DMS53 treated with DMSO at 0.1 percent for 48 hours (cell line): Measurements from ENCODE around the gene ZC4H2.
A peak's percentile ranks its signal among the peaks of the same experiment; 100 is the strongest.
"Not testable (repeated sequence)": the region's sequence is repeated elsewhere in the genome, so short reads cannot be mapped to it uniquely, and the experiment has no call there.

Experiments used
- DNase-seq: peaks from one replicate; lab custom pipeline; 2025; ENCODE audit not compliant: unreplicated experiment; lab: John Stamatoyannopoulos, UW

Gene ZC4H2

GRCh38 chrX:64975989-64976672 lies at the start of gene ZC4H2:
ZC4H2 (minus strand) TSS chrX:64976450; CDS start chrX:64976377, 73 bp downstream.
- DNase-seq = peak; percentile 1

- no peak for DNase-seq
Observed at GRCh38 chrX:65017451-65017850, 41.2 kb upstream of the ZC4H2 start.

- no peak for DNase-seq
Observed at GRCh38 chrX:65014230-65014629, 38.0 kb upstream of the ZC4H2 start.

- DNase-seq = no peak
Observed at GRCh38 chrX:65009459-65009858, 33.2 kb upstream of the ZC4H2 start.

- not testable (repeated sequence) for DNase-seq
Observed at GRCh38 chrX:65002208-65002607, 26.0 kb upstream of the ZC4H2 start.

GRCh38 chrX:64996805-64997204 lies 20.6 kb upstream of the ZC4H2 start:
- no peak for DNase-seq

GRCh38 chrX:64994131-64994798 lies 18.0 kb upstream of the ZC4H2 start:
- no peak for DNase-seq

- DNase-seq = no peak
Observed at GRCh38 chrX:64977830-64978229, 1.6 kb upstream of the ZC4H2 start.

- no peak for DNase-seq
Observed at GRCh38 chrX:64977051-64977450, 801 bp upstream of the ZC4H2 start.

- DNase-seq = no peak
Observed at GRCh38 chrX:64976673-64977040, 407 bp upstream of the ZC4H2 start.

- no peak for DNase-seq
Observed at GRCh38 chrX:64975491-64975890, 759 bp downstream of the ZC4H2 start.

- no peak for DNase-seq
Observed at GRCh38 chrX:64925480-64925879, 50.8 kb downstream of the ZC4H2 start.

GRCh38 chrX:64908121-64908520 lies 68.1 kb downstream of the ZC4H2 start:
- no peak for DNase-seq

GRCh38 chrX:64894454-64895038 lies 81.7 kb downstream of the ZC4H2 start:
- no peak for DNase-seq

- no peak for DNase-seq
Observed at GRCh38 chrX:64885850-64886249, 90.4 kb downstream of the ZC4H2 start.

- DNase-seq = not testable (repeated sequence)
Observed at GRCh38 chrX:64878709-64879108, 97.5 kb downstream of the ZC4H2 start.

GRCh38 chrX:64867217-64867616 lies 109.0 kb downstream of the ZC4H2 start:
- DNase-seq = no peak
